ENCODE measurements around the gene PSMD4. TPM values are rescaled to one million over a fixed set of nuclear protein-coding genes. Genes with fewer than 3 reads are reported as not detected.

PSMD4 gene
- total and polyA plus RNA-seq, 2 experiments from 2014 or later, result 107 to 161 TPM

DNA sequence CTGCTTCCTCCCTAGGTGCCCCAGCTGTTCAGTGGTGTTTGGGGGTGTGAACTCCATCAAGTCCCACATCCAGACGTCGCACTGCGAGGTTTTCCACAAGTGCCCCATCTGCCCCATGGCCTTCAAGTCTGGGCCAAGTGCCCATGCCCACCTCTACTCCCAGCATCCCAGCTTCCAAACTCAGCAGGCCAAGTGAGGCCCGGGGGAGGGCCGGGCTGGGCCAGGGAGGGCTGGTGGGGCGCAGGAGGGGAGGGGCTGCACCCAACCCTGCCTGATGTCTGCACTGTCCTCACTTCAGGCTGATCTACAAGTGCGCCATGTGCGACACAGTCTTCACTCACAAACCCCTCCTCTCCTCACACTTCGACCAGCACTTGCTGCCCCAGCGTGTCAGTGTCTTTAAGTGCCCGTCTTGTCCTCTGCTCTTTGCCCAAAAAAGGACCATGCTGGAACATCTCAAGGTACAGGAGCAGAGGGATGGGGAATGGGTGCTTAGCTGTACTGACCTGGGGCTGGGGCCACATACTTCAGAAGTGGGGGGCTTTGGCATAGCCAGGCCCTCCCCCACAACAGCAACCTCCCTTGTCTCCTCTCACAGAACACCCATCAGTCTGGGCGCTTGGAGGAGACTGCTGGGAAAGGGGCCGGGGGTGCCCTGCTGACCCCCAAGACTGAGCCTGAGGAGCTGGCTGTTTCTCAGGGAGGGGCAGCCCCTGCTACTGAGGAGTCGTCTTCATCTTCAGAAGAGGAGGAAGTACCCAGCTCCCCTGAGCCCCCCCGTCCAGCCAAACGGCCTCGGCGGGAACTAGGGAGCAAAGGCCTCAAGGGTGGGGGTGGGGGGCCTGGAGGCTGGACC lies 34.8 kb downstream of the PSMD4 start:
- no peak overlapping the region for H3K4me3 ChIP-seq
- no peaks in the 10 kb centered on the region for H3K4me1 ChIP-seq (ENCODE audit: insufficient read depth)
- no peaks in the 10 kb centered on the region for H3K27me3 ChIP-seq
- 95% methylated on average over 13 of the region's 18 CpGs for WGBS (ENCODE audit: low lambda C conversion rate, missing lambda C conversion rate)
- H2AFZ ChIP-seq, result no peak overlapping the region
- H3K79me2 ChIP-seq, result peaks cover 22% of the 10 kb centered on the region
- no peak for DNase-seq (ENCODE audit: low spot score)
- no peaks in the 10 kb centered on the region for H3K36me3 ChIP-seq (replicated peaks; ENCODE audit: insufficient read depth, low read depth)
- no peaks in the 10 kb centered on the region for H4K20me1 ChIP-seq (ENCODE audit: insufficient read depth, poor library complexity, severe bottlenecking)
- H3K9me3 ChIP-seq (ENCODE audit: low read depth), result no peaks in the 10 kb centered on the region
- H3K4me2 ChIP-seq, result no peak overlapping the region
- TF ChIP-seq, protein P1, sequence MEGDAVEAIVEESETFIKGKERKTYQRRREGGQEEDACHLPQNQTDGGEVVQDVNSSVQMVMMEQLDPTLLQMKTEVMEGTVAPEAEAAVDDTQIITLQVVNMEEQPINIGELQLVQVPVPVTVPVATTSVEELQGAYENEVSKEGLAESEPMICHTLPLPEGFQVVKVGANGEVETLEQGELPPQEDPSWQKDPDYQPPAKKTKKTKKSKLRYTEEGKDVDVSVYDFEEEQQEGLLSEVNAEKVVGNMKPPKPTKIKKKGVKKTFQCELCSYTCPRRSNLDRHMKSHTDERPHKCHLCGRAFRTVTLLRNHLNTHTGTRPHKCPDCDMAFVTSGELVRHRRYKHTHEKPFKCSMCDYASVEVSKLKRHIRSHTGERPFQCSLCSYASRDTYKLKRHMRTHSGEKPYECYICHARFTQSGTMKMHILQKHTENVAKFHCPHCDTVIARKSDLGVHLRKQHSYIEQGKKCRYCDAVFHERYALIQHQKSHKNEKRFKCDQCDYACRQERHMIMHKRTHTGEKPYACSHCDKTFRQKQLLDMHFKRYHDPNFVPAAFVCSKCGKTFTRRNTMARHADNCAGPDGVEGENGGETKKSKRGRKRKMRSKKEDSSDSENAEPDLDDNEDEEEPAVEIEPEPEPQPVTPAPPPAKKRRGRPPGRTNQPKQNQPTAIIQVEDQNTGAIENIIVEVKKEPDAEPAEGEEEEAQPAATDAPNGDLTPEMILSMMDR (IDR thresholded peaks at IDR 0.05; ENCODE audit: poor library complexity), result no peak
- TF ChIP-seq EZH2phosphoT487 (IDR thresholded peaks at IDR 0.05; ENCODE audit: low read depth, severe bottlenecking, unreplicated experiment), result no peak
- no peak for TF ChIP-seq EZH2 (IDR thresholded peaks at IDR 0.05; ENCODE audit: borderline replicate concordance)
- no peaks in the 10 kb centered on the region for H3K9me2 ChIP-seq (replicated peaks; ENCODE audit: insufficient read depth)
- H3K27ac ChIP-seq, result no peak overlapping the region

DNA sequence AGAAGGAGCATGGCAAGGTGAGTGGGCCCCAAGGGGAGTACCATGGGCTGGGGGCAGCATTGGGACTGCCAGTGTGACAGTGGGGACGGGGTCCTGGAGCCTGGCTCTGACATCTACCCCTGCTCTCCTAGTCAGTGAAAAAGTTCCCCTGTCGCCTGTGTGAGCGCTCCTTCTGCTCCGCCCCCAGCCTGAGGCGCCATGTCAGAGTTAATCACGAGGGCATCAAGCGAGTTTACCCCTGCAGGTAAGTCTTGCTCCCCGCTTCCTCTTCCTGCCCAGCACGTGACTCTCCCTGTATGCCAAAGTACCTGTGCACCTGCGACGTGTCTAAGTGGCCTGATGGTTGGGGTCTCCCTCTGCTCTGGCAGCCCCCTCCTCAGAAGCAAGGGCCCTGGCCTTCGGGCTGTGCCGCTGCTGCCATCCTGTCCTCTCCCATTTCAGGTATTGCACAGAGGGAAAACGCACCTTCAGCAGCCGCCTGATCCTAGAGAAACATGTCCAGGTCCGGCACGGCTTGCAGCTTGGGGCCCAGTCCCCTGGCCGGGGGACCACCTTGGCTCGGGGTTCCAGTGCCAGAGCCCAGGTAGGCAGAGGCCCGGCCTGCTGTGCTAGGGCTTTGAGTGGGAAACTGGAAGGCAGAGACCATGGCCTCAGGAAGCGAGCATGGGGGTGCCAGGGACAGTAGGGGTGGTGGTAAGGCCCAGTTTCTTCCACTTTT lies 35.6 kb downstream of the PSMD4 start:
- Histone ChIP-seq H4K20me1 (ENCODE audit: insufficient read depth, poor library complexity, severe bottlenecking) (no peaks in the 10 kb centered on the region), H3K9me3 (ENCODE audit: low read depth) (no peaks in the 10 kb centered on the region), H3K79me2 (peaks cover 16% of the 10 kb centered on the region), H2AFZ (no peak overlapping the region), H3K27me3 (no peaks in the 10 kb centered on the region), H3K9me2 (replicated peaks; ENCODE audit: insufficient read depth) (no peaks in the 10 kb centered on the region), H3K4me1 (ENCODE audit: insufficient read depth) (no peaks in the 10 kb centered on the region), H3K4me2 (no peak overlapping the region), H3K36me3 (replicated peaks; ENCODE audit: insufficient read depth, low read depth) (no peaks in the 10 kb centered on the region), H3K27ac (no peak overlapping the region), H3K4me3 (no peak overlapping the region)
- TF ChIP-seq, protein P1 (IDR thresholded peaks at IDR 0.05; ENCODE audit: poor library complexity), result no peak
- TF ChIP-seq EZH2 (IDR thresholded peaks at IDR 0.05; ENCODE audit: borderline replicate concordance) (no peak), EZH2phosphoT487 (IDR thresholded peaks at IDR 0.05; ENCODE audit: low read depth, severe bottlenecking, unreplicated experiment) (no peak)
- no peak for DNase-seq (ENCODE audit: low spot score)
- 91% methylated on average over 21 of the region's 21 CpGs for WGBS (ENCODE audit: low lambda C conversion rate, missing lambda C conversion rate)

DNA sequence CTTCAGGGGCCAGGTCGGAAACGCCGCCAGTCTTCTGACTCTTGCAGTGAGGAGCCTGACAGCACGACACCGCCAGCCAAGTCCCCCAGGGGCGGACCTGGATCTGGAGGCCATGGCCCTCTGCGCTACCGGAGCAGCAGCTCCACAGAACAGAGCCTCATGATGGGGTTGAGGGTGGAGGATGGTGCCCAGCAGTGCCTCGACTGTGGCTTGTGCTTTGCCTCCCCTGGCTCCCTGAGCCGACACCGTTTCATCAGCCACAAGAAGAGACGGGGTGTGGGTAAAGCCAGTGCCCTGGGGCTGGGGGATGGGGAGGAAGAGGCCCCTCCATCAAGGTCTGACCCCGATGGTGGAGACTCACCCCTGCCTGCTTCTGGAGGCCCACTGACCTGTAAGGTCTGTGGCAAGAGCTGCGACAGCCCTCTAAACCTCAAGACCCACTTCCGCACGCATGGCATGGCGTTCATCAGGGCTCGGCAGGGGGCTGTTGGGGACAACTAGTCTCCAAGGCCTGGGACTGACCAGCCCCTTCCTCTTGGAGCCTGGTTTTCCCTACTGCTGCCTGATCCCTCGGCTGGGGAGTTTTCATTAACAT lies 36.3 kb downstream of the PSMD4 start:
- Histone ChIP-seq H3K9me3 (ENCODE audit: low read depth) (no peaks in the 10 kb centered on the region), H3K27ac (no peak overlapping the region), H3K27me3 (no peaks in the 10 kb centered on the region), H3K79me2 (peaks cover 10% of the 10 kb centered on the region), H3K4me3 (no peak overlapping the region), H3K9me2 (replicated peaks; ENCODE audit: insufficient read depth) (no peaks in the 10 kb centered on the region), H4K20me1 (ENCODE audit: insufficient read depth, poor library complexity, severe bottlenecking) (no peaks in the 10 kb centered on the region), H3K4me2 (no peak overlapping the region), H2AFZ (no peak overlapping the region), H3K4me1 (ENCODE audit: insufficient read depth) (no peaks in the 10 kb centered on the region), H3K36me3 (replicated peaks; ENCODE audit: insufficient read depth, low read depth) (no peaks in the 10 kb centered on the region)
- WGBS (ENCODE audit: low lambda C conversion rate, missing lambda C conversion rate), result 91% methylated on average over 17 of the region's 19 CpGs
- TF ChIP-seq EZH2 (IDR thresholded peaks at IDR 0.05; ENCODE audit: borderline replicate concordance) (no peak), EZH2phosphoT487 (IDR thresholded peaks at IDR 0.05; ENCODE audit: low read depth, severe bottlenecking, unreplicated experiment) (no peak)
- TF ChIP-seq, protein P1 (IDR thresholded peaks at IDR 0.05; ENCODE audit: poor library complexity), result no peak
- no peak for DNase-seq (ENCODE audit: low spot score)
